Stimulated activated CD8-positive, alpha-beta memory T cell treated with anti-CD3 and anti-CD28 coated beads, Interleukin-12 subunit alpha, Interleukin-12 subunit beta, amount 100 ng/mL, for 24 hours (primary cell): Measurements from ENCODE around the gene RIMS1.

Experiments used
- DNase-seq: peaks from one replicate; pipeline ENCODE4 v3.0.0-alpha.2; 2020; ENCODE audit errors: extremely low read depth

The RIMS1 gene

DNA sequence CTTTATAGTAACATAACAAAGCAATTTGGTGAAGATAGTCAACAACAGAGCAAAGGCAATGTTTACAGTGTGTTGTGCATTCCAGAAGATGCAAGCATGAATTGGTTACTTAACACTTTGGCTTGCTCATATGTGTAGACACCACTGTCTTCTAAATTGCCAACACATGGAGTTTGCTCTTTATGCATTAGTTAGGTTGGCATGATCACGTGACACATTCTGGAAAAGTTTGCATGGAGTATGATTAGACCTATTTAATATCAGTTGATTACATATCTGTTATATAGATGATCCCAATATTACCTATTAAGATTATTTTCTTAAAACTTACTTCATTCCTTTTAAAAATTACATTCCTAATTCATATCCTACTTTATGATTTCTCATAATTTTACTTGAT lies 197.6 kb downstream of the RIMS1 start:
- DNase-seq, result no peak

GRCh38 chr6:72084992-72085569 lies 198.7 kb downstream of the RIMS1 start:
- DNase-seq, result no peak

DNA sequence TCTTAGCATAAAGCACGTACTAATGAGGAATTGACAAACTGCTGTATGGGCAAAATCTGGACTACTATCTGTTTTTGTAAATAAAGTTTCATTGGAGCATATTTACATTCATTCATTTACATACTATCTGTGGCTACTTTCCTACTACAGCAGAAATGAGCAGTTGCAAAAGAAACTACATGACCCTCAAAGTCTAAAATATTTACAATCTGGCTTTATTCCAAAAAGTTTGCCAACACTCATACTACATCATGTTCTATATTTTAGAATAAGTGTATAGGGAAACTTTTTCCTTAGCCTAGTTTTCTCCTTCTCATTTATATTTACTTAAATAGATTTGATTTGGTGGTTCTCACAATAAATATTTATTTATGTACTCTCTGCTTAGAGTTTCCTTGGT lies 208.2 kb downstream of the RIMS1 start:
- DNase-seq, result no peak

GRCh38 chr6:72102561-72102960 lies 216.2 kb downstream of the RIMS1 start:
- DNase-seq, result no peak

DNA sequence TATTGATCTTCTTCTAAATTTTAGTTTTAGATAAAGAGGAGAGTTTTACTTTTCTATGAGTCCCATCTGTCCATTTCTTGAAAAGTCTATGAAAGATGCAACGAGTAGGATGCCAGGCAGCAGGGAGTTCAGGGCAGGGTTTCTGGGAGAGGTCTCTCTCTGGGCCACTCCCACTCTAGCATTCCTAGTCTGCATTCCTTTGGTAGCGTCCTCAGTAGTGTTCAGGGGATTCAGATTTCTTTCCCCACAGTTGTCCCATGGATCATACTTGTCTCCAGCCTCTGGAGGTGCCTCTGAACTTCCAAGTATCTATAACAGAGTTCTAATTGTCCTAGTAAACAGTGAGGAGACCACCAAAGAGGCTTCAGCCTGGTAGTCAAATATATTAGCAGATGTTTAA lies 225.3 kb downstream of the RIMS1 start:
- DNase-seq, result no peak

DNA sequence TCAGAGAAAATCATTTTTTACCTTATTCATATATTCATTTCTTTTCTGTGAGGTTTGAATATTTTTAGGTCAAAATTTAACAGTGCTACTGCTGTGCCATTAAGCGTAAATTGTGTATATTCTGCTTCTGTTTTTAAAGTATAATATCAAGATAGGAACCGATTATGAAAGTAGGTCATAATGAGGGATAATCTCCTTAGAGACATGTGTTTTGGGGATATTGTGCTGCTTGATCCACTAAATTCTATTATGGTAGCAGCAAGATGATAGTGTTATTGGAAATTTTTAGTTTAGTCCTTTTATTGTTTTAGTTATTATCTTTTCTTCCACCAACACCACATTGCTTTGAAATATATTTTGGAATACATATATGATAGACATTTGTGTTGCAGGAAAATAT lies 244.0 kb downstream of the RIMS1 start:
- DNase-seq, result no peak

- DNase-seq, result no peak
These were observed 246.1 kb downstream of the RIMS1 start for GRCh38 chr6:72132427-72132826.

- no peak for DNase-seq
These were observed 246.5 kb downstream of the RIMS1 start for GRCh38 chr6:72132851-72133250.

DNA sequence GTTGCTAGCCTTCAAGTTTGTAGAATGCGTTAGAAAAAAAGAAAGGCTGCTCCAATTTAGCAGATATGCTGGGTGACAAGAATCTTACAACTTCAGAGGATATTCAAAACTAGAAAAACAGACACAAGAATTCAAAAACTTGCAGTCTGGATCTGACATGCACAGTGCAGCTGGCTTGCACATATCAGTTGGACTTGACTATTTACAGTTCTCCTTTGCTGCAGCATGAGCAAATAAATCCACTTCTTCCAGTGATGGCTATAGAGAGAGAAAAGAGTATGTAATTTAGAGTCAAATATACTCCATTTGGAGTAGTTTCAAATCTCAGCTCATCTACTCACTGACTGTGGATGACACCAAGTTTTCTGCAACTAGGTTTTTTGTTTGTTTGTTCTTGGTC lies 247.0 kb downstream of the RIMS1 start:
- DNase-seq, result no peak

DNA sequence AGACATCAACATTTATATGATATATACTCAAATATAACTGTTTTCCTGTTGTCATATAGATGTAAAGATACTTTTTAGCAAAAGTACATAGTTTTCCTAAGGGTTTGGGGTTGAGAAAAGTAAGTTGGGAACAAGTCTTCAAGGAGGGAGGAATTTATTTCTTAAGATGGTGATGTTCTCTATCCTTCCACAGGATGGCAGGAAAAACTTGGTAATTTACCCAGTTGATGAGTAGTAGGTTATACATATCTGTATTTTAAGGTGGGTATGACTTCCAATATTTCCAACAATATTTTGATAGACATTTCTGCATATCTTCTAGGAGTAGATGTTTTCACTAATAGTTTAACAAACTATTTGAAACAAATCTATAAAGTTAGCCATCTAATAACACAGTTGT lies 254.4 kb downstream of the RIMS1 start:
- no peak for DNase-seq

DNA sequence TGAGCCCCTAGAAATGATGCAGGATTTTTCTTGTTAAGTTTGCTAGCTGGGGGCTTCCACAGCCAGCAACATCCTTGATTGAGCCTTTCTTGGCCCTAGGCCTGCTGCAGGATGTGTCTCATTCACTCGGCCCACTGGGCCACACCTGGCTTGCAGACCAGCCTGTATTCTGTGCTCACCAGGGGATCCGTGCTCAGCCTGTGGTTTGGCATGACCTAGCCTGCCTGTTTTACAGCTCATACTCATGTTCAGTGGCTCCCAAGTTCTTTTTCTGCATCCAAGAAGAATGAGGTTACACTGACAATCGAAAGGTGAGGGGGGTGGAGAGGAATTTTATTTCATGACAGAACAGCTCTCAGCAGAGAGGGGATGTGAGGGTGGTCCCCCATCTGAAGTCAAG lies 263.4 kb downstream of the RIMS1 start:
- DNase-seq, result no peak

DNA sequence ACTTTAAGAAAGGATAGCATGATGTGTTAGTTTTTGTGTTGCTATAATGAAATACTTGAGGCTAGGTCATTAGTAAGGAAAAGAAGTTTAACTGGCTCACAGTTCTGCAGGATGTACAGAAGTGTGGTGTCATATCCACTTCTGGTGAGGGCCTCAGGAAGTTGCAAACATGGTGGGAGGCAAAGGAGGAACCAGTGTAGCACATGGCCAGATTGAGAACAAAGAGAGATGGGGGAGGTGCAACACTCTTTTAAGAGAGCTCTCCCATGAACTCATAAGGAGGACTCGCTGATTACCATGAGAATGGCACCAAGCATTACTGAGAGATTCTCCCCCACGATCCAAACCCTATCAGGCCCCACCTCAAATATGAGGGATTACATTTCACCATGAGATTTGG lies 265.4 kb downstream of the RIMS1 start:
- DNase-seq, result no peak

DNA sequence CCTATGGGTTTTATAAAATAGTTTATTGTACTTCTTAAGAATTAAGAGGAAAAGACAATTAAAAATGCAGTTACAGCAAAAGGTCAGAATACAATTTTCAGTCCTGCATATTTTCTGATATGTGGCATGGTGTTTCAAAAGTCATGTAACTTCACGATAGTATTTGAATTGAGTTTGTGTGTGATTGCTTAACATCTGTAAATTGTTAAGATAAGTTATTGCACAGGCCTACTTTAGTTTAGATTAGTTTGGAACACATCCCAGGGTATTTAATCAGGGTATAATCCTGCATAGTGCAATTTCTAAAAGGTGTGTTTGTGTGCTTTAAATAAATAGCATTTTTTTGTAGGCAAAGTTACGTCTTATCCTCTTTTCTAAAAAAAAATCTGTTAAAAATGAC lies 289.6 kb downstream of the RIMS1 start:
- no peak for DNase-seq

GRCh38 chr6:72182337-72183246 lies 296.2 kb downstream of the RIMS1 start:
- DNase-seq, result no peak

DNA sequence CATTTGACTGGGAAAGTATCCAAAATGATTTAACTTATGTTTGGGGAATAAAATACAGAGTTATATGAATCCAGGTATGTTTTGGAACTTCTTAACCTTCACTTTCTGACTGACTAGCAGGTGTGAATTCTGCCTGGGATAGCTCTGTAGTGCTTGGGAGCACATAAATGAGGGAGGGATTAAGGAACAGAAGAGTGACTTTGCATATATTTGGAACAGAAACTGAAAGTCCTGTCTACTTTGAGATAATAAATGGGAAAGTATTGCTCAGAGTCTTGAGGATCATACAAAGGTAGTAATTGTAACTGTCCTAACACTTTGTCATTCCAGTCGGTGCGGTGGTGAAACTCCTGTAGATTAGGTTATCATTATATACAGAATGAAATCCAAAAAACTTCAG lies 317.6 kb downstream of the RIMS1 start:
- DNase-seq, result no peak

GRCh38 chr6:72205500-72205899 lies 319.1 kb downstream of the RIMS1 start:
- DNase-seq, result no peak

DNA sequence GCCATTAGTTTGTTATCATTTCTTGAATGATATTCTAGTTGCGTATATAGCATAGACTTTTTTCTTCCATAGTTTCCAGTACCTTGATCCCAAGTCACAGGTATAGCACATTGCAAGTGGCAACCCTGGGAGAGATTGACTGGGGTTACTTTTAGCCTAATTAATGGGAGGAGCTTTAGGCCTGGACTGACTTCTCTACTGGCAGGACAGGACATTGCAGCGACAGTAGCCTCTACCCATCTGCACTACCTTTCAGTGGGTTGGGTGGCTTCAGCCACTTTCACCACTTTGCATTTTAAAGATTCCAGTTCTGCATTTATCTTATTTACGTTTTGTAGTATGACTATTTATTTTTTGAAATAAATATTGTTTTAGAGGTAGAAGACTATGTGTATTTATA lies 320.3 kb downstream of the RIMS1 start:
- DNase-seq, result no peak

DNA sequence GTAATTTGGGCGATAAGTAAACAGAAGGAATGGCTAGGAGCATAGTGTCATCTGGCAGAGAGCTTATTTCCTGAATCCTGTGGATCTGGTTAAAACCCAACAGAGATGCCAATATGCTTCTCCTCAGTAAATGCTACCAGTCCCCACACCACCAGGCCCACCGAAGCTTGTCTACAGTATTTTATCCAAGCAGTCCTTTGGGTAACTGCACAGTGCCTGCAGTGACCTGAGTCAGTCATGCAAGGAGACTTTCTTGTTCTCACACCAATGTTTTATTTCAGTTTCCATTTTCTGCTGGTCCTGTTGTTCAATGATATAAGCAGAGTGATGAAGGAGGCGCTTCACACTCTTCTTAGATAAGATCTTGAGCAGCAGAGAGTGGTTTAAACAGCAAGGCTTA lies 326.3 kb downstream of the RIMS1 start:
- no peak for DNase-seq

DNA sequence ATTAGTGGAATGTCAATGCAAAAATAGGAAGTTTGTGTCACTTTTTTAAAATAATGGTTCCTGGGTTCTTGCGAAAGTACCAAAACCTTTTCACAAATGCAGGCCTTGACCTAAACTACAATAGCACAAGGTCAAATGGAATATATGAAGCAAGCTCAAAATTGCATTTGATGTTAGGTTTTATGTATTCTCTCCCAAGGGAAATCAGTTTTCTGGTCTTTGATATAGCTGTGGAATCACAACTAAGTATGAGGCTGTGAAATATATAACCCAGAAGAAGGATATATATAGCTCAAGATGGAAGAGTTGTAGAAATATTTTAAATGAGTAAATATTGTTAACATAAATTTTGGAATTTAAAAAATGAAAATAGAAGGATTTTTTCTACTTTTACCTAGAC lies 327.3 kb downstream of the RIMS1 start:
- DNase-seq, result no peak

DNA sequence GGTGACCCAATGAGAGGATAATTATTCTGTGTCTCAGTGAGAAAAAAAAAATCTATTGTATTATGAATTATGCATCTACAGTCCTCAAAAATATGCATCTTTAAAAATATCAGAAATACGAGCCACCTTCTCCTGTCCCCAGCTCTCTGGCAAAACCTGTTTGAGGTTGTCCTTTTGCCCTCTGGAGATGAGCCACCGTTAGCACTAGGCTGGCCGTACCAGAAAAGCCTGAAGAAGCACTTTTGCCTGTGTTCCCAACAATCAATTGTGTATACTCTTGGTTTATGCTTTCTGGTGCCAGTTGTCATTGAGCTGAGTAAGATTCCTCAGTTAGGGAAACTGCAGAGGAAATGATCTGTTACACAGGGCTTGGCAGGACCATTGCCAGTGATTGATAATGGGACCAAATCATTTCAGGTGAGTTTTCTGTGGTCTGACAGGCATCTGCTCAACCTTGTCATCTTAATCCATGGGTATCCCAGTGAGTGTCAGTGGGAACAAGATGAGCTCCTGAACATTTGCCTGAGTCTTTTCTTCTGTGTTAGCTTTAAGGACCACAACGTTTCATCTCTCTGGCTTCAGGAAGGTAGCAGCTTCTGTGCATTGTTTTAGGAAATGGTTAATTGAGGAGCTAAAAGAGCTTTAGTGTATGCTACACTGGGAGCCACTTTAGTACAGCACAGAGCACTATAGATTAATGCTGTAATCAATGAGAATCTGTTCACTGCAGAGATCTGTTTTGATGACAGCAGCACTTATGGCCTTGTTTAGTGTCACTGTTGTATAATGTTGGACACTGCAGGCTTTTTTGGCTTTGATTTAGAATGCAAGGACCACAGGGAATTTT lies 330.1 kb downstream of the RIMS1 start:
- no peak for DNase-seq

DNA sequence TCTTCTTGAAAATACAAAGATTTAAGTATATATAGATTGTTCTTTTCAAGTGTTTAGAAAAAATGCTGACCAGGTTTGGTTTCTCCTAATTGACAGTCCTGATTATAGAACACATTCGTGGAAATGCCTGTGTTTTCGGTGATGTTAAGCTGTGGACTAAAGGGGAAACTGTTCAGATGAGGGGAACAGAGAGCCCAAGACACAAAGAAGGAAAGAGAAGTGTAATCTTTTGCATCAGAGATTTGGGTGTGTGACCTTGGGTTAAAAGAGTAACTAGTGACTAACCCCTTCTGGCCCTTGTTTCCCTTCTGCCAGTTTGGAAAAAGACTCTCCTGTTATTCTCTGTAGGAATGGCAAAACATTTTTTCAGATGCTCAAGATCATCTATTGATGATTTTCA lies 331.3 kb downstream of the RIMS1 start:
- DNase-seq, result no peak

DNA sequence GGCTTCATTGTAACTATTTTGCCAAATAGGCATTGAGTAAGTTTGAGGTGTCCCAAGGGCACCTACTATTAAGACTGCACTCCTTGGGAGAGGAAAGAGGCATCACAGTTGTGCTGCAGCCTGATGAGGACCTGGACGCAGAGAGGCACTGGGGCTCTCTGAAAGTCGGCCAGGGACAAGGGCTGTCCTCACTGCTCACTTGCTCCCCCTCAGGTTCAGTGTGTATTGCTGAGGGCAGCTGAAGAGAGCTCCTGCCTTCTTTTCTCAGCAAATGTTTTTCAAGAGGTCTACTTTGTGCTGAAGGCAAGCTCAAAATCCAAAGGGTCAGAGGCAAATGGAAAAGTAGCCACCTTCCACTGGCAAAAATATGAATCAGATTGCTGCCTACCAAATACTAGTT lies 331.8 kb downstream of the RIMS1 start:
- no peak for DNase-seq

GRCh38 chr6:72219536-72219935 lies 333.2 kb downstream of the RIMS1 start:
- DNase-seq, result no peak
